GM21723 (cell line): ENCODE data around the gene TUBA8.
"Not testable (repeated sequence)": the region's sequence is repeated elsewhere in the genome, so short reads cannot be mapped to it uniquely, and the experiment has no call there.

Source experiments
- ATAC-seq: cut with Tn5 transposase; IDR thresholded peaks from one replicate; pipeline ENCODE4 v1.9.1; 2021; ENCODE audit warnings: mild to moderate bottlenecking, moderate library complexity; ENCODE audit not compliant: unreplicated experiment

The TUBA8 gene

GRCh38 chr22:18110194-18110953, at the start of gene TUBA8:
Gene TUBA8, plus strand, starts transcription at chr22:18110809. Its CDS starts 57 bp downstream, at chr22:18110866.
- ATAC-seq, result peak; percentile 52

DNA sequence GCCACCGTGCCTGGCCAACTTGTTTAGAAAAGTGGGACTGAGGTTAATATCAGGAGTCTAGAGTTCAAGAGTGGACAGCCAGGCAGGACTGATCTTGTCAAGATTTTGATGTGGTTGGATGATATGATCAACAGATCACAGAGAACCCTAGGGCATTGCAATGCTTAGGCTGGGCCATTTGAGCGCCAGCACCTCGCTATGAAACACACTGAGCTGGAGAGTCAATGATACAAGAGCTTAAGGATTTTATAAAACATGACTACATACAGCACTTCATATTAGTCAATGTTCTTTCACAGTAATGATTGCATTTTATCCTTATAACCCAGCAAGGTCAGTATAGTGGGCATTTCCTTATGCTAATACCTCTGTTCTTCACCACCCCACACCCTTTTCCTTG, 48.2 kb upstream of the TUBA8 start:
- no peak for ATAC-seq

DNA sequence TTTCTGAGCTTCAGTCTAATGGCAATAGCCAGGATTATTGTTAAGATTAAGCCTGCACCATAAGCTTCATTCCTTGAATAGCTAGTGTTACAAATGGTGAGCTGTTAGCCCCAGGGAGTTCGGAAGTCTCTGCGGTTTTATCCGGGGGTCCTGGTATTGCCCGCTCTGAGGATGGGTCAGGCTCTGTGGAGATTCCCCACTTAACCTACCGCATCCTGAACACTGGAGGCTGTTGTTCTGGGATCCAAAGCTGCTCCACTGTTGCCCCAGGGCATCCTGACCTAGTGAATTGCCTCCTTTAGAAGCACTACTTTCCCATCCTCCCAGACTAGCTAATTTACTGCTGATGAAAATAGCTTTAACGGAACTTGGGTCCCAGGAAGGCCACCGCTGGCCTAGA, 47.3 kb upstream of the TUBA8 start:
- no peak for ATAC-seq

DNA sequence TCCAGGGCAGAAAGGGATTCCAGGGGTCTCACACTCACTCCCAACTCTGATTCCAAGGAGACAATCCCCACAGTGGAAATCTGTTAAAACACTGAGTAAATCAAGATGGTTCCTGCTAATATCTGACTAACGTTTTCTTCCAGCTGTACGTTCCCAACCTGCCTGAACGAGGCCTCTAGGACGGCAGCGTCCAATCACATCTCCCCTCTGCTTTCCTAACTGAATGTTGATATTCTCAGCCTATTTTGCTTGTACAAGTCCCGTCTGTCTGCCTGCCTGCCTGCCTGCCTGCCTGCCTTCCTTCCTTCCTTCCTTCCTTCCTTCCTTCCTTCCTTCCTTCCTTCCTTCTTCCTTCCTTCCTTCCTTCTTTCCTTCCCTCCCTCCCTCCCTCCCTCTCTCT, 46.9 kb upstream of the TUBA8 start:
- ATAC-seq, result not testable (repeated sequence)

- no peak for ATAC-seq
Observed at GRCh38 chr22:18064636-18065035, 46.0 kb upstream of the TUBA8 start.

DNA sequence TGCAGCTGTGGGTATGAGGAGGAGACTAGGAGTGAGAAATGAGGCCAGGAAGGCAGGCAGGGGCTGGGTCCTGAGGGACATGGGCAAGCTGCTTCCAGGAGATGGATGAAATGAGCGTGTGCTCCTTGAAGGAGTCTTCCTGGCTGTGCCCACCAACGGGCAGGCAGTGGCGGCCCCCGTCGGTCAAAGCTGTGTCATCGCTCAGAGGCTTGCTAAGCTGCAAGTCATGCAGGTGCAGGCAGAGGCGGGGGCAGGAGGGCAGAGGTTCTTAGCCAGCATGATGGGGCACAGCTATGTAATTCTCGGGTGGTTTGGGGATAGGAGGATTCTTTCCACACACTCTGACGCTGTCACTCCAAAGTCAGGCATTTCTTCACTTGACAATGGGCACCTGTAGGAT, 45.4 kb upstream of the TUBA8 start:
- no peak for ATAC-seq

DNA sequence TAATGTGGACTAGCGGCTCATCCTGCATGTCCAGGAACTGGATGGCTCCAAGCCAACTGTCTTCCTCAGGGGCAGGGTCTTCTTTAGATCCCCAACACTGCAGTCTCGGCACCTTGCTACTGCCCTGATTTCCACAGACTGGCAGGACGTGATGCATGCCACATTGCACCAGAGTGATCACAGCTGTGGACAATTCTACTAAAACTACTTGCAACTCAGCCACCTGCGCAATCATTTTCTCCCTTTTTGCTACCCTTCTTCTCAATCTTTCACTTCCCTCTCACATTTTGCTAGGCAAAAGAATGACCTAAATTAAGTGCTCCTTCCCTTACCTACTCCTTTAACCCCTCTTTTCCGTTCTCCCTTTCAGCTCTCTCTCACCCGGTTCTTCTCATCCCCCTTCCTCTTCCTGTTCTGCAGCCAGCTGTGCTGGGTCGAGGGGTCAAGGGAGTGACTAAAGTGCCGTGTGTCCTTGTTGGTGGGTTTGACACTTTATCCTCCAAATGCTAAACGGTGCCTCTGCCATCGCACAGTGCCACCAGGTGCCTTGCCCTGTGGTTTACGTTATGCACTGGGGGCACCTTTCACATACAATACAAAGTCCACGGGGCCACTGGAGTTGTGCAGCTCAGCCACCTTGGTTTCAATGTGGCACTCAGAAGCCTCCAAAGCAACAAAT, 44.3 kb upstream of the TUBA8 start:
- ATAC-seq, result no peak

- no peak for ATAC-seq
Observed at GRCh38 chr22:18067121-18067520, 43.5 kb upstream of the TUBA8 start.

GRCh38 chr22:18067548-18068341, 42.9 kb upstream of the TUBA8 start:
- no peak for ATAC-seq

DNA sequence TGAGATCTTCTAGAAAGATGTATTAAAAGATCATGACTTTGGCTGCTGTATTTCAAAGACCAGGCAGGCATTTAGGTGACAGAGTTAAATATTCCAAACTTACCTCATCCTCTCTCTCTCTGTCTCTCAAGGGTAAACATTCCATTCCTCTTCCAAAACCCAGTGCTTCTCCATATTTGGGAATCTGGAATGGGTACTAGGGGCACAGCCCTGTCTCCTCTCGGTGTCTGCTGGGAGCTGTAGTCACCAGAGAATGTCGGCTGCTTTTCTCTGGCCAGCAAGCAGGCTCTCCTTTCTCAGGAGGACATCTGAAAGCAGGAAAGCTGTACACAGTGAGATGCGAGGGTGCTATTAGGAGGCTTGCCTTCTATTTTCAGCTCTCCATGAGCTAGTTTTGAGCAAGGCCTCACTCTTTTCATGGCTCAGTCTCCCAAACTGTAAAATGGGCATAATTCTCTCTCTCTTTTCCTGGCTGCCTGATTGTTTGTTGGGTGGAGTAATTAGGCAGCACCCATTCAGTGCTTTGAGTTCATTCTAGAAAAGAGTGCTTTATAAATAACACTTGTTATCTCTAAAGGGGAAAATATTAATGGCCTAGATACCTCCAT, 42.1 kb upstream of the TUBA8 start:
- ATAC-seq, result no peak

DNA sequence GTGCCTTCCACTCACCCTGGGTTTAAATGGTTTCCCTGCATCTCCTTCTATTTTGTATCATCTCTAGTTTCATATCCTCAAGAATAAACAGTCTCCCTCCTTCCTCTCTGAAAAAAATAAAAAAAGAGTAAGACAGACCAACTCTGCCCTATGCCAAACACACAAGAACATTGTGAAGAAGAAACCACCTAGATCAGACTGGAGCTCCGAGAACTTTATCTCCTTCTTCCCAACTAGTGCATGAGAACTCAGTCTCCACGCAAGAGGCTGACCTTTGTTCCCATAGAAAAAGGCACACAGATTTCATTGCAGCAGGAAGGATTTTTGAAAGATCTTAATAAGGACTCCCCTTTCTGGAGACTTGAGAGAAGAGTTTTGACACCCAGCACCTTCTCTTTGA, 41.6 kb upstream of the TUBA8 start:
- ATAC-seq, result no peak

DNA sequence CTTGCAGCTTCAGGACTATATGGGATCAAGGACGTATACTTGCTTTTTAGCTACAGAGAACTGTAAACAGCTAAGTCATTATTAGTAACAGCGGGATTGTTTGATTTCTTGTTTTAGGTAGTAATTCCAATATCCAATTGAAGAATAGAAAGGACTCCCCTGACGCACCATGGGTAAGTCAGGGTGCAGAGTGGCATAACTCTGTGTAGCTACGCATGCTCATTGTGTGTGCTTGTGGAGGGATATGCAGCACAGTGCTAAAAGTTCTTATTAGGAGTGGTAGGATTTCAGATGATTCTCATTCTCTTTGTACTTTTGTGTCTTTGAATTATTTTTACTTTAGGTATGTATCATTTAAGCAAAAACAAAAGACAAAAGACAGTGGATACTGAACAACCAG, 40.6 kb upstream of the TUBA8 start:
- no peak for ATAC-seq

DNA sequence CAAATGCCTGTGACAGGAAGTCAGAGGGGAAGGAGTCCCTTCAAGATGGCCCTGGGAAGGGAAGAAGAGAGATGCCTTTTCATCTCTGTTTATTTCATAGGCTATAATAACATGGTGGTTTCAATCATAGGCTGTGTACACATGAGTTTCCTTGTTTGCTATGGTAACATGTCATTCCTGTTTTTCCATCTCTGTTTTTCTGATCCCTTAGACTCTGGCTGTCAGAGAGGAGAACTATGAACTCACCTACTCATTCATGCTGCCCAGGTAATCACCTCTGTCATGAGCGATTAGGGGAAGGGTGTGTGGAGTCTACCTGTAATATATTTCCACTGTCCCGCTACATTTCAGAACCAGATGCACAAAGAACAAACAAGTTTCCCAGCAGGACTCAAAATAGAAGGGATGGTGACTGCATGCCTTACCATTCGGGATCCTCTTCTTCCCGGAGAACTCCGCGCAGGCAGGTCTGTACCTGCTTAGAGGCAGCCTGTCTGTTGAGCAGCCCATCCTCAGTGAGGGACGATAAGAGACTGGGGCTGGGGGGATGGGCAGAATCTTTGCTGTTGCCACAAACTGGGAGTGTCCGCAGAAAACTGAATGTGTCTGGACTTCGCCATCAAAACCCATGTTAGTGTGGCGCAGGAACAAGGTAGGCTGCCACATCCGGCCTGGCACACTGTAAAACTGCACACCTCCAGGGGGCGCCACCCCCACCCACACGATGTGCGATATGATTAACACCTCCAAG, 39.9 kb upstream of the TUBA8 start:
- ATAC-seq, result no peak

- ATAC-seq, result not testable (repeated sequence)
Observed at GRCh38 chr22:18071307-18071967, 39.2 kb upstream of the TUBA8 start.

GRCh38 chr22:18071968-18072310, 38.7 kb upstream of the TUBA8 start:
- ATAC-seq, result no peak

DNA sequence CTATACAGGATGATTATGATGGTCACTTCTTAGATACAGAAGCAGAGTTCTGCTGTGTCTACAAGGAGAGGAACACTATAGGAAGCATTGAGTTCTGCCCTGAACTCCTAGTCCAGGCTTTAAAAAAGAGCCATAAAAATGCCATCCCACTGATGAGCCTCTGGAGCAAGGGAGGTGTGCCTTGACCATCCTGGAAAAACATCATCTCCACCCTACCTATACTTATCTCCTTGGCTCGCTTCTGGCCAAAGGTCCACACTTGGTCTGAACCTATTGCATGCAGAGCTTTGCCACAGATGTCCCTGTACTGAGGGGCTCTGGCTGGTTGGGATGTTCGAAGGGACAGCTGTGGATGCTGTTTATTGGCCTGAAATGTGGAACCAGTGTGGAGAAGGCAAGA, 37.1 kb upstream of the TUBA8 start:
- ATAC-seq, result no peak

- ATAC-seq, result not testable (repeated sequence)
Observed at GRCh38 chr22:18073927-18074326, 36.7 kb upstream of the TUBA8 start.

DNA sequence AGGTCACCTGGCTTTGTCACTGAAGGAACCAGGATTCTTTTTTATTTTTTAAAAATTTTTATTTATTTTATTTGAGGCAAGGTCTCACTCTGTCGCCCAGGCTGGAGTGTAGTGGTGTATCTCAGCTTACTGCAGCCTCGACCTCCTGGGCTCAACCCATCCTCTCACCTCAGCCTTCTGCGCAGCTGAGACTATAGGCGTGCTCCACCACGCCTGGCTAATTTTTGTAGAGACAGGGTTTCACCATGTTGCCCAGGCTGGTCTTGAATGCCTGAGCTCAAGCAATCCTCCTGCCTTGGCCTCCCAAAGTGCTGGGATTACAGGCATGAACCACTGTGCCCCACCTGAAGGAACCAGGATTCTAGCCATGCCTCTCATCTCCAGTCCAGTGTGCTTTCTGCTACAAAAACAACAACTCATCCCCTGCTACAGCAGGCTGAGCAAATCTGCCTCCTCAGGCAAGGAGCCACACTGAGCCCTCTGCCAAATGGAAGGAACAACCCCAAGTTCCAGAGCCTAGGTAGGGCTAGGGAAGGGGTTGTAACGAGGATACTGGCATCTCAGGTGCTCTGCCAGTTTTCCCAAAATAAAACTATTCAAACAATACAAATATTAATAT, 35.4 kb upstream of the TUBA8 start:
- ATAC-seq, result no peak

GRCh38 chr22:18075720-18076497, 34.7 kb upstream of the TUBA8 start:
- no peak for ATAC-seq
